ENCODE data around the gene NPHS1. TPM values are rescaled to one million over a fixed set of nuclear protein-coding genes. Genes with fewer than 3 reads are reported as not detected.

NPHS1 gene
- total and polyA plus RNA-seq, 2 of the 8 experiments (the other 6 are each of a cell fraction or from before 2014, with no cell fraction given), result 1.3 to 1.4 TPM

DNA sequence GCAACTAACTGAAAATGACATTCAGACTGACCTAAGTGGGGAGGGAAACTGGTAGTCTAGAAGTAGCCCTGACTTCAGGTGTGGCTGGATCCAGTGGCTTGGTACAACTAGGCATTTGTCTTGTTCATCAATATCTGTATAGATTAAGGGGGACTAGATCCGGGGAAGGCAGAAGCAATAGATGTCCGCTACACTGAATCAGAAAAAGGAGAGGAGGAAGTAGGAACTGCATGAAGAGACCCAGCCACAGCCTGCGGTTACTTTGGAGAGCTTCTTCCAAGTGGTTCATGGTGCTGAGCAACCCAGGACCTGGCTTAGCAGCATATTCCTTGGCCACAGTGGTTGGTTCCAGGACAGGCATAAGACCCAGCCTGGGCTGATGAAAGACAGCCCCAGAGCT, 29.7 kb downstream of the NPHS1 start:
- FAIRE-seq, result no peak
- ChIA-PET CTCF (ENCODE audit: partially characterized antibody) (interaction anchor here (0.5 to 1.3 kb wide), 4 partner anchors 15 to 229 kb away, joined by 3 read pairs; no protein-coding TSS in a partner anchor), POLR2A (ENCODE audit: partially characterized antibody) (interaction anchor here (1.1 to 1.8 kb wide), 2 partner anchors 53 to 82 kb away, joined by 3 to 4 read pairs; no protein-coding TSS in a partner anchor)
- no peaks in the 10 kb centered on the region for H3K4me1 ChIP-seq (replicated peaks in 1 of 4; ENCODE audit: control insufficient read depth in 3 of 4, insufficient read depth in 4 of 4, low read length in 3 of 4)
- H3K27me3 ChIP-seq (replicated peaks in 1 of 4; ENCODE audit: control insufficient read depth in 3 of 4, extremely low read depth in 1 of 4, insufficient read depth in 3 of 4, low read length in 3 of 4), result peaks cover 0 to 3% (median 0%) of the 10 kb centered on the region in 4 experiments; a peak in 3 of 7 replicates
- no peak overlapping the region for H2AK5ac ChIP-seq (ENCODE audit: low read depth, low read length)
- H3K27ac ChIP-seq (ENCODE audit: low read depth, low read length), result no peak overlapping the region
- H4K91ac ChIP-seq (replicated peaks; ENCODE audit: insufficient read length, low read length), result no peak overlapping the region
- no peak overlapping the region for H3K56ac ChIP-seq (replicated peaks; ENCODE audit: insufficient read length, low read depth, low read length)
- 84% methylated on average over 3 of the region's 3 CpGs; no CpG with 5 or more reads in 1 of the 2 experiments for WGBS, 2 experiments (ENCODE audit: extremely low coverage in 1 of 2, insufficient coverage in 1 of 2, insufficient read length in 1 of 2, insufficient replicate concordance in 2 of 2, low coverage in 1 of 2, low lambda C conversion rate in 2 of 2, missing lambda C conversion rate in 1 of 2)
- no peak overlapping the region for H3K9ac ChIP-seq (replicated peaks in 1 of 4; ENCODE audit: extremely low read depth in 1 of 4, low read depth in 3 of 4, low read length in 3 of 4)
- no peak overlapping the region for H3K4me3 ChIP-seq (ENCODE audit: extremely low read depth in 1 of 4, insufficient read depth in 2 of 4, low read depth in 3 of 4, low read length in 4 of 4)
- H3K18ac ChIP-seq (ENCODE audit: extremely low read depth, low read length), result no peak overlapping the region
- H2BK5ac ChIP-seq (ENCODE audit: low read depth, low read length), result no peak overlapping the region
- H3K23ac ChIP-seq (ENCODE audit: insufficient read length), result no peak overlapping the region
- H2BK15ac ChIP-seq (ENCODE audit: low read length), result 0 out of 2 replicates have a peak overlapping the region, but pooled peaks have one; percentile 29
- no peaks in the 10 kb centered on the region for H3K79me2 ChIP-seq (ENCODE audit: control insufficient read depth in 1 of 2, insufficient read depth in 2 of 2, low read length in 2 of 2)
- H3K9me3 ChIP-seq (ENCODE audit: insufficient read depth in 2 of 2, low read depth in 1 of 2, low read length in 1 of 2), result no peaks in the 10 kb centered on the region
- no peak overlapping the region for H2BK12ac ChIP-seq (ENCODE audit: low read depth, low read length)
- DNase-seq (ENCODE audit: low read depth in 1 of 2, low spot score in 2 of 2), result no peak
- no peak overlapping the region for H4K8ac ChIP-seq (ENCODE audit: extremely low read depth, insufficient read depth, low read length)
- no peak overlapping the region for H4K5ac ChIP-seq (ENCODE audit: insufficient read length, low read depth, low read length)
- H2AFZ ChIP-seq (ENCODE audit: low read length), result peak overlapping the region; percentile 41; the same call in 1 of the 2 replicates
- no peaks in the 10 kb centered on the region for H4K20me1 ChIP-seq (replicated peaks in 1 of 2; ENCODE audit: control insufficient read depth in 1 of 2, insufficient read depth in 2 of 2, low read length in 2 of 2)
- H3K14ac ChIP-seq (ENCODE audit: insufficient read length), result no peak overlapping the region
- H3K4ac ChIP-seq (replicated peaks; ENCODE audit: insufficient read length, low read depth, low read length), result no peak overlapping the region
- H3K23me2 ChIP-seq (ENCODE audit: low read depth, low read length), result no peaks in the 10 kb centered on the region
- no peak overlapping the region for H2BK20ac ChIP-seq (ENCODE audit: low read length)
- no peak for TF ChIP-seq BCL11A (IDR thresholded peaks at IDR 0.05; ENCODE audit: low read depth in 2 of 2, low read length in 2 of 2)
- H3K36me3 ChIP-seq (ENCODE audit: control insufficient read depth in 2 of 4, insufficient read depth in 4 of 4, low read length in 3 of 4), result no peaks in the 10 kb centered on the region
- H2BK120ac ChIP-seq (replicated peaks; ENCODE audit: low read depth, low read length), result no peak overlapping the region
- no peaks in the 10 kb centered on the region for H3K79me1 ChIP-seq (ENCODE audit: low read depth, low read length)
- no peak overlapping the region for H3K4me2 ChIP-seq (ENCODE audit: insufficient read depth in 1 of 2, low read depth in 2 of 2, low read length in 2 of 2)
